K562 (cell line): ENCODE measurements around the gene RBMS3. TPM values are rescaled to one million over a fixed set of nuclear protein-coding genes. Genes with fewer than 3 reads are reported as not detected.

Experiments used
- ATAC-seq: fragments of 200-7000 bp; cut with Tn5 transposase; 3 replicates; pipeline ENCODE4 v1.9.1; 2020; ENCODE audit warnings: moderate library complexity
- BruUV-seq: library from RNA; stranded (reverse); fragments of 400-500 nt; replicated peaks from 2 replicates; lab custom pipeline; 2021; lab: Mats Ljungman, UMichigan
- CTCF ChIA-PET: fragments of 300-600 bp; formaldehyde crosslinking; extraction: SDS; loops from one replicate; lab custom pipeline; 2021; ENCODE audit warnings: low intra/inter-chr PET ratio; lab: Yijun Ruan, JAX
- POLR2A ChIA-PET: fragments of 300-600, 350-650 bp; sonication (Branson Sonifier 250); formaldehyde crosslinking; extraction: SDS; loops from one replicate; lab custom pipeline; 2021; ENCODE audit warnings: antibody characterized with exemption, inconsistent platforms; lab: Yijun Ruan, JAX
- DNase-seq, 4 experiments: peaks; one replicate each; pipeline versions ENCODE4 v3.0.0 to v3.0.0-alpha.2; 2011 to 2018; ENCODE audit warnings: low spot score in 3 of 4, mixed read lengths in 3 of 4; ENCODE audit errors: extremely low read depth in 1 of 4
- FAIRE-seq: peaks from 2 replicates; lab custom pipeline; 2011; peaks lifted over from hg19 to GRCh38; lab: Jason Lieb, UNC
- H2AFZ ChIP-seq: 2 replicates; pipeline ENCODE4 v1.6.0; 2011; ENCODE audit warnings: low read depth, low read length, control low read depth, inconsistent platforms
- H3K27ac ChIP-seq: fragments of 200-600 bp; 3 replicates; pipeline ENCODE4 v1.8.0; 2011; ENCODE audit warnings: low read depth, mild to moderate bottlenecking, control low read depth, inconsistent platforms, low read length, moderate library complexity, mixed read lengths; ENCODE audit errors: extremely low read depth
- H3K27me3 ChIP-seq, 2 experiments: fragments of 300-600 bp in 1 of 2; 2 replicates in 1 of 2; 3 replicates in 1 of 2; pipeline versions ENCODE4 v1.6.0 to v1.8.0; 2011; ENCODE audit warnings: inconsistent platforms in 2 of 2, low read length in 2 of 2, mild to moderate bottlenecking in 1 of 2, mixed read lengths in 1 of 2, moderate library complexity in 1 of 2; ENCODE audit not compliant: control insufficient read depth in 2 of 2, insufficient read depth in 2 of 2
- H3K36me3 ChIP-seq: fragments of 300-600 bp; 3 replicates; pipeline ENCODE4 v1.8.0; 2011; ENCODE audit warnings: mild to moderate bottlenecking, low read length, inconsistent platforms; ENCODE audit not compliant: control insufficient read depth, insufficient read depth
- H3K4me1 ChIP-seq, 2 experiments: fragments of 200-600 bp in 1 of 2; replicated peaks in 1 of 2; 2 replicates in 1 of 2; 3 replicates in 1 of 2; pipeline versions ENCODE4 v1.5.1 to v1.8.0; 2011; ENCODE audit warnings: inconsistent platforms in 2 of 2, low read length in 2 of 2, mild to moderate bottlenecking in 1 of 2, mixed read lengths in 1 of 2, moderate library complexity in 1 of 2; ENCODE audit not compliant: control insufficient read depth in 2 of 2, insufficient read depth in 2 of 2
- H3K4me2 ChIP-seq: 2 replicates; pipeline ENCODE4 v1.6.1; 2011; ENCODE audit warnings: low read length, control low read depth, inconsistent platforms, mixed read lengths; ENCODE audit not compliant: insufficient read depth
- H3K4me3 ChIP-seq: fragments of 200-600 bp; sonication (generic), shearing (Covaris generic); 2 replicates; pipeline ENCODE4 v1.5.1; 2016; ENCODE audit warnings: control low read depth, inconsistent platforms
- H3K79me2 ChIP-seq: fragments of 200-600 bp; 3 replicates; pipeline ENCODE4 v1.8.0; 2011; ENCODE audit warnings: low read length, inconsistent platforms; ENCODE audit not compliant: control insufficient read depth, insufficient read depth
- H3K9ac ChIP-seq, 2 experiments: 2 replicates each; pipeline versions ENCODE4 v1.6.0 to v1.6.1; 2011; ENCODE audit warnings: low read depth in 2 of 2, low read length in 2 of 2, control low read depth in 1 of 2, inconsistent platforms in 1 of 2, mild to moderate bottlenecking in 1 of 2, mixed read lengths in 1 of 2; ENCODE audit not compliant: insufficient read depth in 1 of 2
- H3K9me1 ChIP-seq: one replicate; pipeline ENCODE4 v1.6.0; 2011; ENCODE audit warnings: inconsistent platforms, mild to moderate bottlenecking, low read length, moderate library complexity; ENCODE audit not compliant: control insufficient read depth, insufficient read depth
- H3K9me3 ChIP-seq: replicated peaks from 2 replicates; pipeline ENCODE4 v1.5.1; 2011; ENCODE audit warnings: low read depth, low read length, inconsistent platforms; ENCODE audit not compliant: control insufficient read depth, insufficient read depth
- H4K20me1 ChIP-seq: replicated peaks from 2 replicates; pipeline ENCODE4 v1.6.1; 2011; ENCODE audit warnings: low read length, inconsistent platforms, mixed read lengths; ENCODE audit not compliant: control insufficient read depth, insufficient read depth
- CTBP1 ChIP-seq: fragments of 450-650 bp; IDR thresholded peaks from 2 replicates; pipeline ENCODE4 v1.6.1; 2016; ENCODE audit warnings: borderline replicate concordance
- ETV6 ChIP-seq, 3 experiments: fragments of 150-350 bp in 1 of 3; sonication (generic) in 1 of 3; formaldehyde crosslinking in 1 of 3; IDR thresholded peaks; 2 replicates each; pipeline versions ENCODE4 v1.6.1 to v1.8.0; 2014 to 2022; ENCODE audit warnings: borderline replicate concordance in 2 of 3, low read depth in 2 of 3, antibody characterized with exemption in 1 of 3, low read length in 1 of 3, mild to moderate bottlenecking in 1 of 3, missing genetic modification reagents in 1 of 3
- FIP1L1 ChIP-seq: fragments of 200-400 bp; formaldehyde crosslinking; IDR thresholded peaks from 2 replicates; pipeline ENCODE4 v1.6.1; 2018; ENCODE audit warnings: mild to moderate bottlenecking, low read depth, low read length; ENCODE audit not compliant: poor library complexity, severe bottlenecking
- KDM4B ChIP-seq, 2 experiments: fragments of 450-650 bp in 1 of 2; sonication (generic) in 1 of 2; IDR thresholded peaks; 2 replicates each; pipeline ENCODE4 v1.6.1; 2016 to 2017; ENCODE audit warnings: borderline replicate concordance in 2 of 2, antibody characterized with exemption in 1 of 2, low read depth in 1 of 2, mild to moderate bottlenecking in 1 of 2
- MAFF ChIP-seq: IDR thresholded peaks from 2 replicates; pipeline ENCODE4 v1.6.1; 2012; ENCODE audit warnings: low read length, improper control_type of control experiment
- PRPF4 ChIP-seq: fragments of 200-400 bp; formaldehyde crosslinking; IDR thresholded peaks from one replicate; pipeline ENCODE4 v1.6.1; 2017; ENCODE audit warnings: low read length, low read depth, mild to moderate bottlenecking; ENCODE audit not compliant: insufficient read depth, poor library complexity, severe bottlenecking
- SAP30 ChIP-seq: fragments of 200-600 bp; sonication (generic); IDR thresholded peaks from 2 replicates; pipeline ENCODE4 v1.6.1; 2012; ENCODE audit warnings: borderline replicate concordance, low read depth, mild to moderate bottlenecking, moderate library complexity, low read length, control low read depth, inconsistent platforms; ENCODE audit not compliant: insufficient read depth, poor library complexity, severe bottlenecking
- SRSF7 ChIP-seq: fragments of 200-400 bp; formaldehyde crosslinking; optimal IDR thresholded peaks from 2 replicates; pipeline ENCODE3; 2017; ENCODE audit warnings: mild to moderate bottlenecking, low read depth, low read length
- ZFPM2 ChIP-seq: fragments of 250-450 bp; sonication (Bioruptor Pico); IDR thresholded peaks from 2 replicates; pipeline ENCODE4 v1.5.1; 2022; ENCODE audit warnings: mild to moderate bottlenecking
- ZNF165 ChIP-seq: fragments of 250-450 bp; sonication (Bioruptor Pico); IDR thresholded peaks from 2 replicates; pipeline ENCODE4 v1.4.0; 2020; ENCODE audit warnings: borderline replicate concordance
- WGBS: fragments of 100-300 bp; shearing (Covaris generic); methylation state at CpG from one replicate; pipeline ENCODE4 v1.1.6; 2016; ENCODE audit warnings: low coverage, mixed read lengths; ENCODE audit not compliant: insufficient coverage; ENCODE audit errors: missing lambda C conversion rate; 5-methylcytosine and 5-hydroxymethylcytosine counted together
- in situ Hi-C: fragments of 300-500 bp; cut with MboI; formaldehyde crosslinking; loops from 4 replicates; pipeline ENCODE4 v1.15.0; 2018; ENCODE audit warnings: inconsistent platforms, mixed read lengths
- intact Hi-C: fragments of 100-400 bp; cut with micrococcal nuclease; formaldehyde crosslinking; loops from 2 replicates; pipeline ENCODE4 v1.14.2; 2022
- polyA plus RNA-seq, 8 experiments: library from polyadenylated mRNA; depleted of rRNA in 4 of 8; stranded (reverse) in 5 of 8; unstranded in 3 of 8; fragments of >200 nt; fragmentation: Nextera tagmentation in 2 of 8; fragmentation: Illumina TruSeq in 1 of 8; extraction: Ambion mirVana in 2 of 8; extraction: Trizol in 1 of 8; gene quantifications; 2 replicates each; pipeline versions ENCODE4 v1.2.1 to v1.2.3, GENCODE V29; 2011 to 2014; ENCODE audit warnings: inconsistent platforms in 1 of 8, missing spikeins in 1 of 8
- total RNA-seq, 7 experiments: library from RNA; depleted of rRNA in 6 of 7; stranded (reverse); fragments of >200 nt in 6 of 7; fragmentation: Illumina TruSeq in 2 of 7; extraction: Trizol in 2 of 7; gene quantifications; 2 replicates each; pipeline versions ENCODE4 v1.2.1 to v1.2.3, GENCODE V29; 2011 to 2021; ENCODE audit warnings: low replicate concordance in 1 of 7
- TF ChIP-seq, protein P1 (sequence below), 2 experiments: IDR thresholded peaks; 2 replicates each; pipeline ENCODE4 v1.6.1; 2012; ENCODE audit warnings: improper control_type of control experiment in 2 of 2, low read depth in 2 of 2, low read length in 2 of 2, borderline replicate concordance in 1 of 2
- TF ChIP-seq, protein P2 (sequence below), 2 experiments: fragments of 450-650 bp in 1 of 2; IDR thresholded peaks; 2 replicates each; pipeline ENCODE4 v1.6.1; 2011 to 2017; ENCODE audit warnings: low read depth in 2 of 2, antibody characterized with exemption in 1 of 2, borderline replicate concordance in 1 of 2, low read length in 1 of 2, mild to moderate bottlenecking in 1 of 2, mixed read lengths in 1 of 2; ENCODE audit not compliant: control insufficient read depth in 1 of 2

Gene RBMS3
- total and polyA plus RNA-seq, 9 of the 15 experiments (the other 6 are each of a cell fraction or from before 2014, with no cell fraction given) = 0.20 TPM; not detected in 8

DNA sequence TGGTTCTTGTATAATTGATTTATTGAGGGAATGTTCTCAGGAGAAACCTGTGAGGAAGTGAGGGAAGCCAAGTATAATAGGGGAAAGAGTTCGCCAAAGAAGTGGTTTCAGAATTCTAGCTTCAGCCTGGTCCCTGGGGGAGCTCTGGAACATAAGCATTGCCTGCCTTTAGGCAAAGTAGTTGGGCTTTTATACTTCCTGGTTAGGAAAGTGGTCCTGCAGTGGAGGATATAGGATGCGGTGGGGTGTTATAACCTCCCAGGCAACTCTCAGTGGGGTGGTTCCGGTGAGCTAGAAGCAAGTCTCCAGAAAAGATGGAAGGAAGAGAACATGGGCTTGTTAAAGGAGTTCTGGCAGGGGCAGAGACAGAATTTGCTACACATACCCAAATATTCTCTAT is 22.7 kb upstream of the RBMS3 start:
- no peak overlapping the region for H2AFZ ChIP-seq
- no peaks in the 10 kb centered on the region for H3K79me2 ChIP-seq
- no peaks in the 10 kb centered on the region for H3K27me3 ChIP-seq
- ChIA-PET CTCF (no interaction called here), POLR2A (no interaction called here)
- in situ Hi-C loops (no loop called here), intact Hi-C loops (no loop called here)
- no peak overlapping the region for H3K9ac ChIP-seq
- H3K9me3 ChIP-seq = no peaks in the 10 kb centered on the region
- WGBS = 0% methylated on average over 3 of the region's 3 CpGs
- no peaks in the 10 kb centered on the region for H3K9me1 ChIP-seq
- H3K36me3 ChIP-seq = no peaks in the 10 kb centered on the region
- no peak overlapping the region for H3K27ac ChIP-seq
- no peak for FAIRE-seq
- no peaks in the 10 kb centered on the region for H4K20me1 ChIP-seq
- no peaks in the 10 kb centered on the region for H3K4me1 ChIP-seq
- DNase-seq = no peak
- no TSS peak for BruUV-seq
- no peak for ATAC-seq
- H3K4me2 ChIP-seq = no peak overlapping the region
- H3K4me3 ChIP-seq = no peak overlapping the region
- TF ChIP-seq SAP30 (no peak), ZNF165 (no peak), KDM4B (IDR thresholded peaks at IDR 0.05; ENCODE audit: borderline replicate concordance in 2 of 2, low read depth in 1 of 2) (no peak), ZFPM2 (CRISPR knock-in tag) (no peak), ETV6 (IDR thresholded peaks at IDR 0.05; ENCODE audit: borderline replicate concordance in 1 of 2, low read depth in 2 of 2, low read length in 1 of 2) (no peak), ETV6 (CRISPR knock-in tag; IDR thresholded peaks at IDR 0.05; ENCODE audit: borderline replicate concordance) (no peak), SRSF7 (no peak), CTBP1 (no peak), FIP1L1 (no peak), PRPF4 (no peak), MAFF (no peak)
- TF ChIP-seq, protein P1, sequence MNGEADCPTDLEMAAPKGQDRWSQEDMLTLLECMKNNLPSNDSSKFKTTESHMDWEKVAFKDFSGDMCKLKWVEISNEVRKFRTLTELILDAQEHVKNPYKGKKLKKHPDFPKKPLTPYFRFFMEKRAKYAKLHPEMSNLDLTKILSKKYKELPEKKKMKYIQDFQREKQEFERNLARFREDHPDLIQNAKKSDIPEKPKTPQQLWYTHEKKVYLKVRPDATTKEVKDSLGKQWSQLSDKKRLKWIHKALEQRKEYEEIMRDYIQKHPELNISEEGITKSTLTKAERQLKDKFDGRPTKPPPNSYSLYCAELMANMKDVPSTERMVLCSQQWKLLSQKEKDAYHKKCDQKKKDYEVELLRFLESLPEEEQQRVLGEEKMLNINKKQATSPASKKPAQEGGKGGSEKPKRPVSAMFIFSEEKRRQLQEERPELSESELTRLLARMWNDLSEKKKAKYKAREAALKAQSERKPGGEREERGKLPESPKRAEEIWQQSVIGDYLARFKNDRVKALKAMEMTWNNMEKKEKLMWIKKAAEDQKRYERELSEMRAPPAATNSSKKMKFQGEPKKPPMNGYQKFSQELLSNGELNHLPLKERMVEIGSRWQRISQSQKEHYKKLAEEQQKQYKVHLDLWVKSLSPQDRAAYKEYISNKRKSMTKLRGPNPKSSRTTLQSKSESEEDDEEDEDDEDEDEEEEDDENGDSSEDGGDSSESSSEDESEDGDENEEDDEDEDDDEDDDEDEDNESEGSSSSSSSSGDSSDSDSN (IDR thresholded peaks at IDR 0.05; ENCODE audit: borderline replicate concordance in 1 of 2, low read depth in 2 of 2, low read length in 2 of 2) = no peak
- TF ChIP-seq, protein P2, sequence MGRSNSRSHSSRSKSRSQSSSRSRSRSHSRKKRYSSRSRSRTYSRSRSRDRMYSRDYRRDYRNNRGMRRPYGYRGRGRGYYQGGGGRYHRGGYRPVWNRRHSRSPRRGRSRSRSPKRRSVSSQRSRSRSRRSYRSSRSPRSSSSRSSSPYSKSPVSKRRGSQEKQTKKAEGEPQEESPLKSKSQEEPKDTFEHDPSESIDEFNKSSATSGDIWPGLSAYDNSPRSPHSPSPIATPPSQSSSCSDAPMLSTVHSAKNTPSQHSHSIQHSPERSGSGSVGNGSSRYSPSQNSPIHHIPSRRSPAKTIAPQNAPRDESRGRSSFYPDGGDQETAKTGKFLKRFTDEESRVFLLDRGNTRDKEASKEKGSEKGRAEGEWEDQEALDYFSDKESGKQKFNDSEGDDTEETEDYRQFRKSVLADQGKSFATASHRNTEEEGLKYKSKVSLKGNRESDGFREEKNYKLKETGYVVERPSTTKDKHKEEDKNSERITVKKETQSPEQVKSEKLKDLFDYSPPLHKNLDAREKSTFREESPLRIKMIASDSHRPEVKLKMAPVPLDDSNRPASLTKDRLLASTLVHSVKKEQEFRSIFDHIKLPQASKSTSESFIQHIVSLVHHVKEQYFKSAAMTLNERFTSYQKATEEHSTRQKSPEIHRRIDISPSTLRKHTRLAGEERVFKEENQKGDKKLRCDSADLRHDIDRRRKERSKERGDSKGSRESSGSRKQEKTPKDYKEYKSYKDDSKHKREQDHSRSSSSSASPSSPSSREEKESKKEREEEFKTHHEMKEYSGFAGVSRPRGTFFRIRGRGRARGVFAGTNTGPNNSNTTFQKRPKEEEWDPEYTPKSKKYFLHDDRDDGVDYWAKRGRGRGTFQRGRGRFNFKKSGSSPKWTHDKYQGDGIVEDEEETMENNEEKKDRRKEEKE (IDR thresholded peaks at IDR 0.05; ENCODE audit: borderline replicate concordance in 1 of 2, control insufficient read depth in 1 of 2, low read depth in 2 of 2, low read length in 1 of 2) = no peak
